ENCODE data around the gene ST7L.
"Not testable (repeated sequence)": the region's sequence is repeated elsewhere in the genome, so short reads cannot be mapped to it uniquely, and the experiment has no call there.

ST7L gene

GRCh38 chr1:112618721-112619517 lies at the start of gene ST7L:
TSS of gene ST7L (minus strand) at chr1:112619141. CDS start at chr1:112619113, 28 bp downstream.
- DNase-seq (ENCODE audit: low read depth in 1 of 2, low spot score in 1 of 2), result peak; percentile 35 to 36

- no peak for DNase-seq (ENCODE audit: low read depth in 1 of 2, low spot score in 1 of 2)
These were observed 48.0 kb upstream of the ST7L start for GRCh38 chr1:112666946-112667345.

- DNase-seq (ENCODE audit: low read depth in 1 of 2, low spot score in 1 of 2), result no peak
These were observed 46.9 kb upstream of the ST7L start for GRCh38 chr1:112665857-112666256.

- no peak for DNase-seq (ENCODE audit: low read depth in 1 of 2, low spot score in 1 of 2)
These were observed 32.3 kb upstream of the ST7L start for GRCh38 chr1:112651205-112651604.

GRCh38 chr1:112646225-112646624 lies 27.3 kb upstream of the ST7L start:
- no peak for DNase-seq (ENCODE audit: low read depth in 1 of 2, low spot score in 1 of 2)

GRCh38 chr1:112643080-112643479 lies 24.1 kb upstream of the ST7L start:
- DNase-seq (ENCODE audit: low read depth in 1 of 2, low spot score in 1 of 2), result no peak

- DNase-seq (ENCODE audit: low read depth in 1 of 2, low spot score in 1 of 2), result not testable (repeated sequence)
These were observed 21.5 kb upstream of the ST7L start for GRCh38 chr1:112640437-112640836.

- no peak for DNase-seq (ENCODE audit: low read depth in 1 of 2, low spot score in 1 of 2)
These were observed 19.1 kb upstream of the ST7L start for GRCh38 chr1:112638110-112638428.

GRCh38 chr1:112637254-112638109 lies 18.5 kb upstream of the ST7L start:
- no peak for DNase-seq (ENCODE audit: low read depth in 1 of 2, low spot score in 1 of 2)

- no peak for DNase-seq (ENCODE audit: low read depth in 1 of 2, low spot score in 1 of 2)
These were observed 17.8 kb upstream of the ST7L start for GRCh38 chr1:112636597-112637253.

GRCh38 chr1:112636056-112636455 lies 17.1 kb upstream of the ST7L start:
- no peak for DNase-seq (ENCODE audit: low read depth in 1 of 2, low spot score in 1 of 2)

GRCh38 chr1:112634367-112634766 lies 15.4 kb upstream of the ST7L start:
- DNase-seq (ENCODE audit: low read depth in 1 of 2, low spot score in 1 of 2), result no peak

- DNase-seq (ENCODE audit: low read depth in 1 of 2, low spot score in 1 of 2), result no peak
These were observed 14.7 kb upstream of the ST7L start for GRCh38 chr1:112633628-112634027.

- DNase-seq (ENCODE audit: low read depth in 1 of 2, low spot score in 1 of 2), result no peak
These were observed 10.3 kb upstream of the ST7L start for GRCh38 chr1:112629256-112629655.

- no peak for DNase-seq (ENCODE audit: low read depth in 1 of 2, low spot score in 1 of 2)
These were observed 9.6 kb upstream of the ST7L start for GRCh38 chr1:112628516-112628915.

- no peak for DNase-seq (ENCODE audit: low read depth in 1 of 2, low spot score in 1 of 2)
These were observed 7.9 kb upstream of the ST7L start for GRCh38 chr1:112626887-112627286.

- DNase-seq (ENCODE audit: low read depth in 1 of 2, low spot score in 1 of 2), result no peak
These were observed 7.3 kb upstream of the ST7L start for GRCh38 chr1:112626193-112626592.

- DNase-seq (ENCODE audit: low read depth in 1 of 2, low spot score in 1 of 2), result no peak
These were observed 6.8 kb upstream of the ST7L start for GRCh38 chr1:112625696-112626095.

- not testable (repeated sequence) for DNase-seq (ENCODE audit: low read depth in 1 of 2, low spot score in 1 of 2)
These were observed 5.6 kb upstream of the ST7L start for GRCh38 chr1:112624493-112624892.

- no peak for DNase-seq (ENCODE audit: low read depth in 1 of 2, low spot score in 1 of 2)
These were observed 1.4 kb upstream of the ST7L start for GRCh38 chr1:112620377-112620695.

- DNase-seq (ENCODE audit: low read depth in 1 of 2, low spot score in 1 of 2), result peak; percentile 73 to 84
These were observed 806 bp upstream of the ST7L start, which contains the start of gene CAPZA1 for GRCh38 chr1:112619518-112620376. TSS of gene CAPZA1 (plus strand) at chr1:112619832. CDS start at chr1:112619845, 13 bp downstream.
